OCI-LY7 (cell line): Measurements from ENCODE around the gene ERCC2. TPM values are rescaled to one million over a fixed set of nuclear protein-coding genes. Genes with fewer than 3 reads are reported as not detected.

Source experiments
- BruUV-seq: library from RNA; stranded (reverse); fragments of 400-500 nt; replicated peaks from 2 replicates; lab custom pipeline; 2021; lab: Mats Ljungman, UMichigan
- CTCF ChIA-PET: fragments of 300-600 bp; sonication (Branson Sonifier 250); formaldehyde crosslinking; loops from one replicate; lab custom pipeline; 2022; ENCODE audit warnings: antibody characterized with exemption; ENCODE audit not compliant: unreplicated experiment; lab: Charles Lee
- POLR2A ChIA-PET: fragments of 300-600 bp; sonication (Branson Sonifier 250); formaldehyde crosslinking; loops from one replicate; lab custom pipeline; 2022; ENCODE audit warnings: antibody characterized with exemption; lab: Charles Lee
- DNase-seq: peaks from one replicate; pipeline ENCODE4 v3.0.0-alpha.2; 2015; ENCODE audit warnings: low spot score
- H2AFZ ChIP-seq: fragments of 200-600 bp; sonication (generic), shearing (Covaris generic); 2 replicates; pipeline ENCODE4 v1.6.1; 2014; ENCODE audit warnings: mild to moderate bottlenecking, antibody characterized with exemption, low read length, moderate library complexity
- H3K27ac ChIP-seq: fragments of 200-600 bp; sonication (generic); 2 replicates; pipeline ENCODE4 v1.5.1; 2014; ENCODE audit warnings: mixed run types, low read depth, mild to moderate bottlenecking, moderate library complexity, low read length, inconsistent platforms; ENCODE audit not compliant: poor library complexity, severe bottlenecking
- H3K36me3 ChIP-seq: fragments of 200-600 bp; sonication (generic); 2 replicates; pipeline ENCODE4 v1.6.1; 2014; ENCODE audit warnings: mild to moderate bottlenecking, antibody characterized with exemption, low read length, moderate library complexity, mixed read lengths; ENCODE audit not compliant: insufficient read depth
- H3K4me1 ChIP-seq: fragments of 200-600 bp; sonication (generic); 2 replicates; pipeline ENCODE4 v1.5.1; 2014; ENCODE audit warnings: mild to moderate bottlenecking, low read length; ENCODE audit not compliant: insufficient read depth, poor library complexity, severe bottlenecking
- H3K4me2 ChIP-seq: fragments of 200-600 bp; sonication (generic); 2 replicates; pipeline ENCODE4 v1.6.1; 2014; ENCODE audit warnings: mild to moderate bottlenecking, low read length
- H3K4me3 ChIP-seq: fragments of 200-600 bp; sonication (generic); 2 replicates; pipeline ENCODE4 v1.5.1; 2014; ENCODE audit warnings: mild to moderate bottlenecking, low read depth, low read length; ENCODE audit not compliant: poor library complexity, severe bottlenecking
- H3K79me2 ChIP-seq: fragments of 200-600 bp; sonication (generic); 2 replicates; pipeline ENCODE4 v1.6.1; 2016; ENCODE audit warnings: low read depth, mild to moderate bottlenecking, low read length, moderate library complexity, mixed read lengths; ENCODE audit not compliant: insufficient read depth
- H3K9me2 ChIP-seq: fragments of 200-600 bp; sonication (generic); 2 replicates; pipeline ENCODE4 v1.6.1; 2016; ENCODE audit warnings: mild to moderate bottlenecking, low read length, mixed read lengths; ENCODE audit not compliant: insufficient read depth
- H3K9me3 ChIP-seq: fragments of 200-600 bp; sonication (generic); 2 replicates; pipeline ENCODE4 v1.6.1; 2014; ENCODE audit warnings: mild to moderate bottlenecking, mixed run types, low read length, mixed read lengths
- H4K20me1 ChIP-seq: fragments of 200-600 bp; sonication (generic); 2 replicates; pipeline ENCODE4 v1.6.1; 2014; ENCODE audit warnings: mild to moderate bottlenecking, antibody characterized with exemption, low read length, moderate library complexity, mixed read lengths; ENCODE audit not compliant: insufficient read depth
- CTCF ChIP-seq: fragments of 200-600 bp; sonication (generic); conservative IDR thresholded peaks from 2 replicates; pipeline ENCODE4 v1.5.1; 2014; ENCODE audit warnings: mild to moderate bottlenecking, antibody characterized with exemption, low read length, moderate library complexity, mixed read lengths
- EZH2phosphoT487 ChIP-seq: fragments of 200-600 bp; sonication (generic); IDR thresholded peaks from 2 replicates; pipeline ENCODE4 v1.6.1; 2018; ENCODE audit warnings: low read depth, borderline replicate concordance, mild to moderate bottlenecking, mixed run types, antibody characterized with exemption, low read length, moderate library complexity, mixed read lengths
- intact Hi-C: fragments of 100-400 bp; cut with micrococcal nuclease; formaldehyde crosslinking; loops from one replicate; pipeline ENCODE4 v1.10.0; 2022; ENCODE audit not compliant: unreplicated experiment
- total RNA-seq, 2 experiments: library from RNA; depleted of rRNA in 1 of 2; stranded (reverse); fragments of >200 nt in 1 of 2; shearing (Covaris generic) in 1 of 2; gene quantifications; 2 replicates each; pipeline ENCODE4 v1.2.3, GENCODE V29; 2014 to 2022

The ERCC2 gene
- total RNA-seq, 2 experiments from 2014 or later: 21.0 to 24.4 TPM

- BruUV-seq: no TSS peak
- CTCF ChIA-PET: no interaction called here
- Histone ChIP-seq H3K79me2 (no peaks in the 10 kb centered on the region), H3K4me2 (no peak overlapping the region), H3K9me3 (no peaks in the 10 kb centered on the region), H2AFZ (no peak overlapping the region), H4K20me1 (no peaks in the 10 kb centered on the region), H3K36me3 (peaks cover 29% of the 10 kb centered on the region), H3K27ac (no peak overlapping the region), H3K4me3 (no peak overlapping the region), H3K9me2 (no peaks in the 10 kb centered on the region), H3K4me1 (no peaks in the 10 kb centered on the region)
- POLR2A ChIA-PET: no interaction called here
- intact Hi-C loops: no loop called here
- no peak for DNase-seq
- TF ChIP-seq CTCF: no peak
Measured at GRCh38 chr19:45357445-45357783, 13.0 kb downstream of the ERCC2 start.

GRCh38 chr19:45356760-45357444 is 13.5 kb downstream of the ERCC2 start:
- Histone ChIP-seq H3K4me2 (no peak overlapping the region), H3K27ac (no peak overlapping the region), H3K9me3 (no peaks in the 10 kb centered on the region), H3K36me3 (peaks cover 29% of the 10 kb centered on the region), H4K20me1 (no peaks in the 10 kb centered on the region), H3K4me1 (no peaks in the 10 kb centered on the region), H2AFZ (no peak overlapping the region), H3K9me2 (no peaks in the 10 kb centered on the region), H3K4me3 (no peak overlapping the region), H3K79me2 (no peaks in the 10 kb centered on the region)
- BruUV-seq: no TSS peak
- TF ChIP-seq CTCF (no peak), EZH2phosphoT487 (no peak)
- intact Hi-C loops: no loop called here
- DNase-seq: no peak
- POLR2A ChIA-PET: no interaction called here
- CTCF ChIA-PET: no interaction called here

- H3K4me3 ChIP-seq: no peak overlapping the region
- no peak overlapping the region for H3K4me2 ChIP-seq
- no peaks in the 10 kb centered on the region for H3K9me3 ChIP-seq
- CTCF ChIA-PET: no interaction called here
- TF ChIP-seq CTCF: no peak
- TF ChIP-seq EZH2phosphoT487: no peak
- H3K4me1 ChIP-seq: no peaks in the 10 kb centered on the region
- no peaks in the 10 kb centered on the region for H3K9me2 ChIP-seq
- H3K79me2 ChIP-seq: no peaks in the 10 kb centered on the region
- H2AFZ ChIP-seq: no peak overlapping the region
- H3K36me3 ChIP-seq: peaks cover 20% of the 10 kb centered on the region
- H3K27ac ChIP-seq: no peak overlapping the region
- intact Hi-C loops: no loop called here
- H4K20me1 ChIP-seq: no peaks in the 10 kb centered on the region
- POLR2A ChIA-PET: no interaction called here
- DNase-seq: no peak
- no TSS peak for BruUV-seq
Measured at GRCh38 chr19:45355910-45356309, 14.5 kb downstream of the ERCC2 start.
